GM18873 (cell line): ENCODE results near the gene RTTN.
"Not testable (repeated sequence)": the region's sequence is repeated elsewhere in the genome, so short reads cannot be mapped to it uniquely, and the experiment has no call there.

Experiments
- ATAC-seq: cut with Tn5 transposase; IDR thresholded peaks from one replicate; pipeline ENCODE4 v1.9.1; 2021; ENCODE audit warnings: mild to moderate bottlenecking, moderate library complexity, moderate number of reproducible peaks; ENCODE audit not compliant: unreplicated experiment, low FRiP score

The RTTN gene

DNA sequence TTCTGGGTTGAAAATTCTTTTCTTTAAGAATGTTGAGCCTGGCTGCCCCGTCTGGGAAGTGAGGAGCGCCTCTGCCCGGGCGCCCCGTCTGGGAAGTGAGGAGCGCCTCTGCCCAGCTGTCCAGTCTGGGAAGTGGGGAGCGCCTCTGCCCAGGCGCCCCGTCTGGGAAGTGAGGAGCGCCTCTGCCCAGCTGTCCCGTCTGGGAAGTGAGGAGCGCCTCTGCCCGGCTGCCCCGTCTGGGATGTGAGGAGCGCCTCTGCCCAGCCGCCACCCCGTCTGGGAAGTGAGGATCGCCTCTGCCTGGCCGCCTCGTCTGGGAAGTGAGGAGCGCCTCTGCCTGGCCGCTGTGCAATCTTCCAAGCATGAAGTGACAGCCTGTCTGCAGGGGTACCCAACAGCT, 102.6 kb downstream of the RTTN start:
- not testable (repeated sequence) for ATAC-seq

DNA sequence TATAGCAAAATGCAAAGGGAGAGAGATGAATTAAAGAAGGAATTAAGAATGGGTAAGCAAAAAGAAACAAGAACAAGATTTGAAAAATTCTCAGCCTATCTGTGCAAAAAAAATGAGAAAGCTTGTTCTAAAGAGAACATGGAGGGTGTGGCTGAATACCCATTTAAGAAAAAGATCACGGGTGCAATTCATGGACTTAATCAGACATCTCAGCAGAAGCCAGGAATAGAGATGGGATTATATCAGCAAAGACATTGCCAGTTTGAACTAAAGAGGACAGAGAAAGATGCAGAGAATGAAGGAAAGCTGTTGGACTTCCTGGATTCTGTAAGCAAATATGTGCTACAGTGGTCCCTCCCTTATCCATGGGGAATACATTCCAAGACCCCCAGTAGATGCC, 115.6 kb downstream of the RTTN start:
- no peak for ATAC-seq

DNA sequence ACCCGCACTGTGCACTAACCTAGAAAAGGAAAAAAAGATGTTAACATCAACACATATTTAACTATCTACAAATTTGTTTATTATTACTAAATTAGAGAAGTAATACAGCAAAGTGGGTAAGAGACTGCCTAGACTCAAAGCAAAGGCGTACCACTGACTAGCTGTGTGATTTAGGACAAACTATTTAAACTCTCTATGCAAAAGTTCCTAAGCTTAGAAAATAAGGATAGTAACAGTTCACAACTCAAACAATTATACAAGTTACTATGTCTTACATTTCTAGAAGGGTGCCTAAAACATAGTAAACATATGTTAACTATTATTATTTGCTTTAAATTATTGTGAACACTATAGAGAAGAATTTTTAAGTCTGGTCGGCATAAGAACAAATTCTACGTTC, 119.4 kb downstream of the RTTN start:
- no peak for ATAC-seq

DNA sequence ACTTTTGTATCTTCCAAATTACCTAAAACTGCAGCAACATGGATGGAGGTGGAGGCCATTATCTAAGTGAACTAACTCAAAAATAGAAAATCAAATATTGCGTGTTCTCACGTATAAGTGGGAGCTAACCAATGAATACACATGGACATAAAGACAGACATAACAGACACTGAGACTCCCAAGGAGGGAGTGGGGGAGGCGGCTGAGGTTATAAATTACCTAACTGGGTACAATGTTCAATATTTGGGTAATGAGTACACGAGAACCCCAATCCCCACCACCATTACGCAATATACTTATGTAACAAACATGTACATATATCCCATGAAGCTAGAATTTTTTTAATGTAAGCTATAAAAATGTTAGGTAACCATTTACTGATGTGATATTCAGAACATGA, 119.8 kb downstream of the RTTN start:
- no peak for ATAC-seq

DNA sequence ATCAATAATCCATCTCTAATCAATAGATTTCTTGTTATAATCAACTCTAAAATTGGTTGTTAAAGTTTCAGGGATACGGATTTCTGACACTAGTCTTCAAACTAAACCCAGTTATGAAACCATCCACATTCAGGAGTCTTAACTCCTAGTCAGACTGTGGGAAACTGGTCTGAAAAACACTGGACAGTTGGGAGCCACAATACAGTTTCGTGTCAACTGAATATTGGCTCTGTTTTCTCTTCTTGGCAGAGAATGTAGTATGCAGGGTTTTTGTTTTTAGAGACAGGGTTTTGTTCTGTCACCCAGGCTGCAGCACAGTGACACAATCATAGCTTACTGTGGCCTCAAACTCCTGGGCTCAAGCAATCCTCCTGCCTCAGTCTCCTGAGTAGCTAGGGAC, 123.1 kb downstream of the RTTN start:
- ATAC-seq: no peak

DNA sequence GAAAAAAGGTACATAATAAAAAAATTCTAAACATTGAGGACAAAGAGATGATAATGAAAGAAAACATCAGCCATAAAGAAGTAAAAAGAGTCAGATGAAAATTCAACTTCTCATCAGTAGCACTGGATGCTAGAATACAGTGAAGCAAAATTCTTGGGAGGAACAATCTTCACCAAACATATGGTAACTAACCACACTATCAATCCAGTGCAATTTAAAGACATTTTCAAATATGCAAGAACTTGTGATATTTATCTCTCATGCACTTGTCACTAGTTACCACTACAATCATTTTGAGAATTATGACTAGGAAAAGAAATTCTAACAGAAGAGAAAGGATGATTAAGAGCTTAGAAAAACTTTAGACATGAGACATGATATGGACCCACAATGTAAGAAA, 127.4 kb downstream of the RTTN start:
- ATAC-seq: no peak

DNA sequence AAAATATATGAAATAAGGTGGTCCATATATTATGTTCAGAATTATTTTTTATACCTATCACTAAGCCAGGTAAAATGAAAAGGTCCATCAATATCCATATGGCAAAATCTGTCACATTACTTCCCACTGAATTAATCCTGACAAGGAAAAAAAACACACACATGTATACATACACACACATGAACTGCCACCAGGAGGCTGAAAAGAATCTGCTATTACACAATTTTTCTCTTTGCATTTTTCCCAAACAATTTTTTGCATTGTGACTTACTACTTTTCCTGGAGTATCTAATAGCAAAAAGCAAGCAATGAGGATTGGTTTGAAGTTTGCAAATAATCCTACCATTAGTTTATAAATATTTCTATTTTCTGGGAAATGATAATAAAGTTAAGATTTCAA, 129.6 kb downstream of the RTTN start:
- ATAC-seq: no peak

DNA sequence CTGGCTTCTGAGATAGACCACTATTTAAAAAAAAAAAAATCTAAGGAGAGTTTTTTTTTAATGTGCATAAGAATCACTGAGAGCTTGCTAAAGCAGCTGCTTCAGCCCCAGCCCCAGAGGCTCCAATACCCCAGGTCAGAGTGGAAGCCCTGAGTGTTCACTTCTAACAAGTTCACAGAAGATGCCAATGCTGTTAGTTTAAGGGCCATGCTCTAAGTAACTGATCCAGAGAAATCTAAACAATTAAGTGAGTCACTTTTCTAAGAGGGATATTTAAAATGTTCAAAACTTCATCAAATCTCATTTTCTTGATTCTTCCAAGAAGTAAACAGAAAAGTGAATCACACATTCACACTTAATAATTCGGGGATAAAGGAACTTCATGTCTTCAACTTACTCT, 131.4 kb downstream of the RTTN start:
- ATAC-seq: no peak

DNA sequence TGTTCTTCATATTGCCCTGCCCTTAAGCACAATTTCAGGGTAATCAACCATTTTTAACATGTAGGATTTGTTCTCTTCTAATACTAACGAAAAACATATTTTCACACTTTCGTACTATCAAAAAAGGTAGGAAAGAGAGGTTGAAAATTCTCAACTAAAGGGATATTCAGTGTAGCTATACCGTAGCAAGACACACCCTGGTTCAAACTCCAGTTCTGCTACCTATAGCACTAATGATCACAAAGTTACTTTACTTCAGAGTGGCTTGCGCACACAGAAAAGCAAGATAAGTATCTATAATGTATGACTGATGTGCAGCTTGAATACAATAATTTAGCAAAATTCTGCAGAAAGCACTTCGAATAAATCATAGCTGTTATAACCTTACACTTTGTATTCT, 132.1 kb downstream of the RTTN start:
- no peak for ATAC-seq

DNA sequence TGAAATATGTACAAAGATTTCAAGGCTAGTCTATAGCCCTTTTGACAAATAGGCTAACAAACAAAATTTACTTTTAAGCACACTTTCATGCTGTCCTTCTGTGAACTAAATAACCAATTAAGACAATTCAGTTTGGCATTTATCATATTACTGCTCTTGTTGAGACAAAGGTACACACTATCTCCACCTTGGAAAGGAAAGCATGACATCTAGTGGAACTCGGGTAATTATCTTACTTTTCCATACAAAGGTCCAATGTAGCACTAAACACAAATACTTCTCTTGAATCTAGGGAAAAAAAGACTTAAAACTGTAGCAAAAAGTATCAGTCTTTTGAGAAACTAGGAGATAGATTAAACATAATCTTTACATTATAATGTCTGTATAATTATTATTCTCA, 132.8 kb downstream of the RTTN start:
- no peak for ATAC-seq

DNA sequence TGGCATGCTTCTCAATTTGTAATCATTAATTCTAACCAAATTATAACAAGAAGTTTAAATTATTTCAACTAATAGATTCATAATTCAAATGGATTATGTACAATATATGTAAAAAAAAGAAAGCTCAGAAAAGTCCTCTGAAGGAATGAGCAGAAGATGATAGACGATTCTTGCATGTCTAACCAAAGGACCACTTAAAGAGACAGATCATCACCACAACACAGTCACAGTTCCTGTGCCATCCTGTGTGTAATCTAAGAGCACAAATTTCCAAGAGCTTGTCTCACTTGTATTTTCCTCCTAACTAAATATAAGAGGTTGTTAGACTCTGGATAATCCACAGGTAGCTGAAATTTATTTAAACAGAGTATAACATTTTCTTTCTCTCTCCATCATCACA, 135.5 kb downstream of the RTTN start:
- no peak for ATAC-seq

DNA sequence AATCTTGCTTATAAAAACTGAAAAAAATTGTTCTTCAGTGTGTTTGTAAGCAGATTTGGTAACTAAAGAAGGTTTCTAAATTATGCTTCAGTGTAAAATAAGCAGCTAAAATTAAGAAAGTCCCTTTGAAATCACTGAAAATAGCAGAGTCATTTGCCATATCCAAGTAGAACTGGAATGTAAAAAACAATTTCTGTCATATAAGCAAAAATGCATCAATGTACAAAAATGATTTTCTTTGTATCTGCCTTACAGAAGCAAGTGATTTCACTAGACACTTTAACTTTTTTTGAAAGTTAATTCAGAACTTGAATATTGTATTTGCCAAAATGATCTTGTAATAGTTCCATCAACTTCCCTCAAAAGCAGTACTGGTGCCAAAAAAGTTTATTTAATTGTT, 136.1 kb downstream of the RTTN start:
- ATAC-seq: no peak

DNA sequence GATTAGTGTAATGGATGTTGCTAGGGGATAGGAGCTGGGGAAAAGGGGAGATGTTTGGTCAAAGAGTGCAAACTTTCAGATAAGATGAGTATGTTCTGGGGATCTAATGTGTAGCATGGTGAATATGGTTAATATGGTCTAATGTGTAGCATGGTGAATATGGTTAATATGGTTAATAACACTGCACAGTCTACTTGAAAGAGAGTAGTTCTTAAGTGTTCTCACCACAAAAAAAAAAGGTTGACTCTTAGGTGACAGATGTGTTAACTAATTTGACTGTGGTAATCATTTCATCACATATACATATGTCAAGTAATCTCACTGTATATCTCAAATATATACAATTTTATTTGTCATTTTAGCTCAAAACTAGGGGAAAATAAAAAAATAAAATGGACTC, 136.5 kb downstream of the RTTN start:
- ATAC-seq: no peak

DNA sequence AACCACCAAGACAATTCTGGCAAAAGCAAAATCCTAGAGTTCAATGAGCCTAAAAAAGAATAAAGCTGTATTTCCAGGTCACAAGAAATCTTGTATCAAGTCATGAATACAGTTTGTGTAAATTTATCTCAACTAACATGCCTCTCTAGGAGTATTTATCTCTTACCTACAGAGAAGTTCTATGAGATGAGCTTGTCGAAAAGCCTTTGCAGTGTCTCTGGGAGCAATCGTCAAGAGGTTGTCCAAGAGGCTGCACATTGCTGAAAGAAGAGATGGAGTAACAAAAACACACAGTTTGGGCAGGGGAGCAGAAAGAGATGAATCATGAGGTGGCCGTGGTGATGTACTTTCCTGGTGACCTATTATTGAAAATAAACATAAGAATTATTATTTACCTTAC, 145.8 kb downstream of the RTTN start:
- ATAC-seq: no peak

DNA sequence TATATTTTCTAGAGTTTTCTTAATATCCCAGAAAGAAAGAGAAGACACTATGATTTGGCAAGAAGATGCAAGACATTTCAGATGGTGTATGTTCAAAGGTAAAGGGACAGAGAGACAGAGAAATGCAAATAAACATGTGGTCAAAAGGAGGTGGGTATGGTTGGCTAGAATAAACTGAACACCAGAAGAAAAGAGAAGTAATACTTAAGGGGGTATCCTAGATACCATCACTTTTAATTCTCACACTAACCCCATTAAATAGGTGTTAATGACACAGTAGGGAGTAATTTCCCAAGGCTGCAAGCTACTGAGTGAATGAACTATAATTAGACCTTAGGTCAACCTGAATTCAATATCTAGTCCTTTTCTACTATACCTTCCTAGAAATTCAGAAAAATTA, 146.6 kb downstream of the RTTN start:
- peak; percentile 99 for ATAC-seq

DNA sequence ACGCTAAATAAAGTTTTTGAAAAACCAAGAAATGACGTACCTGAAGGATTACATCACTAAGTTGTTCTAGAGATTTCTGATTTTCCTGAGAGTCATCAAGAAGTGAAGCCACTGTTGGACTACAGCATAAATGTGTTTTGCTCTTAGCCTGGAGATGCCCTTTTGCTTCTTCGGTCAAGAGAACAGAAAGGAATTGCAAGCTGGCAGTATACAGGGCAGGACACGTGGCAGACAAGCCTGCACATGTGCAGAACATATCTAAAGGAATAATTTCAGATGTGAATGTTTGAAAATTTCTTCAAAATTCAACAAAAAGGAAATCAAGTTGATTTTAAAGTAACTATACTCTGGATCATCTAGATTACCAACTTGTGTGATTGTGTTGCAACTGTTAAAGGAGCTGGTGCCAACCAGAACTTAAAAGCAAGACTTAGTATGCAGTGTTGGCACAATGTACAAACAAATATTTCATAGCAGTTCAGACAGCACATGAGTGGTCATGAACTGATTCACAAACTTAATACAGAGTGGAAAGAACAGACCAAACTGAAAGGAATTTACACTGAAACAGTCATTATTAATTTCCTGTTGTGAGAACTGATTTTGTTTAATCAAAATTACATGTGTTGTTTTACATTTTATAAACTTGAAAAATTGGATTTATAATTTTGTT, 157.4 kb downstream of the RTTN start:
- ATAC-seq: no peak

DNA sequence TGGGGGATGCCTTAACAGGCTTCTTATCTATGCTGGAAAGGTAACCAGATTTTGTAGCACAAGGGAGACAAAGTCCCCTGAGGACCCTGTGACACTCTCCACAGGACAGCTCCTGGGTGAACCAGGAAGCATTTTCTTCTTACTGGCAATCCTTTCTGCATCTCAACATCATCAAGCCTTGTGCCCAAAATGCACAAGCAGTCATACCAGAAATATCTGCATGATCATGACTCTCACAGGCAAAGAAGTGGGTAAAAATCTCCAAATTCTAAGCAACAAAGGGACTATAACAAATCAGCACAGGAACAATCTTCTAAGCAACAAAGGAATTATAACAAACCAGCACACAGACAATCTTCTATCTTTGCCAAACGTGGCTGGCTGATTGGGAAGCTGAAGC, 158.7 kb downstream of the RTTN start:
- no peak for ATAC-seq

DNA sequence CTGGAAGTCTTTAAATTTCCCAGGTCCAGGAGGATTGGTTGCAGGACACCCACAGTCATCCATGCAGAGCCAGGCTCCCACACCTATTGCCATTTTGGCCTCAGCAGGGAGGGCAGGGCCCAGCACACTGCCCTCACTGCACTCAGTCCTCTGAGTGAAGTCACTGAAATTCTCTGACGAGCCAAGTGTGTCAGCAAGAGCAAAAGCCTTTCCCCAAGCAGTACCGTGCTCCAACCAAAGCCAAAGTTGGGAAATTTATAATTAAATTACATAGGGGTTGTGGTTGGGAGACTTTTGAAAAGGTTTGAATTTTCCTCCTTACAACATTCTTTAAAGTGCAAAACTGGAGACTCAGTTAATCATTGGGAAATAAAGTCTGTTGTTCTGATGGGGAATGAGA, 159.3 kb downstream of the RTTN start:
- no peak for ATAC-seq

DNA sequence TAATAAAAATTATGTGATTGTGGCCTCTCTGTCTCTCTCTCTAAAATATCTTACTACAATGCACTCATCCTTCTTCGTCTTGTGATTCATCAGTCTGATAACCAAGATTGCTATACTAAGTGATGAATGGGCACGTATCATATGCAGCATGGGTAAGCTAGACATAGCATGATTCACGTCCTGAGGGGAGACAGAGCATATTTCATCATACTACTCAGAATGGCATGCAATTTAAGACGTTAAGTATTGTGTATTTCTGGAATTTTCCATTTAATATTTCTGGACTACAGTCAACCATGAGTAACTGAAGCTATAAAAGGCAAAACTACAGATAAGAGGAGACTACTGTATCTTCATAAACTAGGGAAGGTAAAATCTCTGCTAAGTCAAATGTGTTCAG, 160.9 kb downstream of the RTTN start:
- no peak for ATAC-seq

DNA sequence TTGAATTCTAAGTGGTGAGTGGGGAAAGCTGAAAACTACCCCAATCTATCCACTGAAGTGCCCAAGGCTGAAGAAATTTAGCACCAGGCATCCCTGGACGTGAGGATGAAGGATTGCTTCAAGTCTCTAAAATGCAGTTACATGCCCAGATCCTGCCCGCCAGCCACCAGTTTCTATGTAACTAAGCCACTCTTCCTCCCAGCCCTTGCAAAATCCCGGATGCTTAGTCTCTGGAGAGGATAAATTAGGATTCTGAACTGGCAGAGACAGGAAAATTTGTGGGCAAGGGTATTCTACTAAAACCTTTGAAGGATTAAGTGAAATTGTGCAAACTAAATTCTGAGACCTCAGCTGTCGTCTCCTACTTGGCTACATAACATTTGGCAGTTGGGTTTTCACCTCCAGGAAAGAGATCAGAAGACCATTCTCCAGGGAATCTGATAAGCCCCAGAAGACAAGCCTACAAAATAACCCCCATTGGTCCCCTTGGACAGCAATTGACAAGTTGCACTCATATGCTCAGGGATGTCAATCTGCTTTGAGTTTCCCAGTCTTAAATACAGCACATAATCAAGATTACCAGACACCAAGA, 163.9 kb downstream of the RTTN start:
- no peak for ATAC-seq

DNA sequence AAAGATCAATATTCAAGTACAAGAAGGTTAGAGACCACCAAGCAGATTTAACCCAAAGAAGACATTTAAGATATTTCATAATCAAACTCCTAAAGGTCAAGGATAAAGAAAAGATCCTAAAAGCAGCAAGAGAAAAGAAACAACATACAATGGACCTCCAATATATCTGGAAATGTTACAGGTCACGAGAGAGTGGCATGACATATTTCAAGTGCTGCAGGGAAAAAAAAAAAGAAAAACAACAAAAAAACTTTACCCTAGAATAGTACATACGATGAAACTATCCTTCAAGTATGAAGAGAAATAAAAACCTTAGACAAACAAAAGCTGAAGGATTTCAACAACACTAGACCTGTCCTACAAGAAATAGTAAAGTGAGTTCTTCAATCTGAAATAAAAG, 166.3 kb downstream of the RTTN start:
- no peak for ATAC-seq

DNA sequence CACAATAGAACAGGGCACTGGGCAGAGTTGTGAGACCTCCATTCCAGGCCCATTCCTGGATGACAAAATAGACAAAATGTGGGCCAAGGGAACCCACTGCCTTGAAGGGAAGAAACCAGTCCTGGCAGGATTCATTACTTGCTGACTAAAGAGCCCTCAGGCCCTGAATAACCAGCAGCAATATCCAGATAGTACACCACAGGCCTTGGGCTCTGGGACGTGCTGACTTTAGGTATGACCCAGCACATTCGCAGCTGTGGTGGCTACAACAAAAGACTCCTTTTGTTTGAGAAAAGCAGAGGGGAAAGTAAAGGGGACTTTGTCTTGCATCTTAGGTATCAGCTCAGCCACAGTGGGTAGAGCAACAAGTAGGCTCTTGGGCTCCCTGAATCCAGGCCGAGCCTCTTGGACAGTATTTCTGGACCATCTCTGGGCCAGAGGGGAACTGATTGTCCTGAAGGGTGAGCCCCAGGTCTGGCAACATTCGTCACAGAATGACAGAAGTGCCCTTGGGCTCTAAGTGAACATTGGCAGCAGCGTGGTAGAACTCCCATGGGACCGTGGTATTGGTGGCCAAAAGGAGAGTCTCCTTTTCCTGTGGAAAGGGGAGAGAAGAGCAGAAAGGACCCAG, 167.9 kb downstream of the RTTN start:
- peak; percentile 27 for ATAC-seq
